SU-DHL-6 (cell line): ENCODE measurements around the gene IZUMO2.

ENCODE experiments used
- H2AFZ ChIP-seq: fragments of 200-600 bp; sonication (generic); 2 replicates; pipeline ENCODE4 v1.6.1; 2014; ENCODE audit warnings: low read depth, mild to moderate bottlenecking, moderate library complexity, mixed read lengths, antibody characterized with exemption, low read length; ENCODE audit not compliant: severe bottlenecking
- H3F3A ChIP-seq: fragments of 200-600 bp; shearing (Covaris generic); 2 replicates; pipeline ENCODE4 v1.6.0; 2016; ENCODE audit warnings: antibody characterized with exemption, mild to moderate bottlenecking; ENCODE audit not compliant: insufficient read depth
- H3K27ac ChIP-seq: fragments of 200-600 bp; sonication (generic); 2 replicates; pipeline ENCODE4 v1.5.1; 2016; ENCODE audit warnings: low read depth, mild to moderate bottlenecking, low read length, moderate library complexity, mixed read lengths
- H3K27me3 ChIP-seq: fragments of 200-600 bp; sonication (generic), shearing (Covaris generic); 2 replicates; pipeline ENCODE4 v1.6.0; 2014; ENCODE audit warnings: mild to moderate bottlenecking, low read length
- H3K36me3 ChIP-seq: fragments of 200-600 bp; sonication (generic); 2 replicates; pipeline ENCODE4 v1.6.1; 2014; ENCODE audit warnings: mild to moderate bottlenecking, low read length, mixed read lengths
- H3K4me2 ChIP-seq: fragments of 300-600, 200-600 bp; shearing (Covaris generic), sonication (generic); 2 replicates; pipeline ENCODE4 v1.6.0; 2014; ENCODE audit warnings: low read length, low read depth, mild to moderate bottlenecking; ENCODE audit not compliant: poor library complexity, severe bottlenecking
- H3K4me3 ChIP-seq: fragments of 200-600 bp; sonication (generic); 2 replicates; pipeline ENCODE4 v1.5.1; 2014; ENCODE audit warnings: antibody characterized with exemption, low read length, mild to moderate bottlenecking, mixed read lengths; ENCODE audit not compliant: insufficient read depth, poor library complexity, severe bottlenecking
- H3K79me2 ChIP-seq: fragments of 200-600 bp; sonication (generic); 2 replicates; pipeline ENCODE4 v1.6.1; 2014; ENCODE audit warnings: mild to moderate bottlenecking, low read length, moderate library complexity; ENCODE audit not compliant: insufficient read depth
- H3K9ac ChIP-seq: fragments of 200-600 bp; sonication (generic); 2 replicates; pipeline ENCODE4 v1.7.0; 2014; ENCODE audit warnings: mild to moderate bottlenecking, low read length
- H3K9me2 ChIP-seq: fragments of 200-600 bp; sonication (generic); replicated peaks from 2 replicates; pipeline ENCODE4 v1.6.1; 2014; ENCODE audit warnings: low read length; ENCODE audit not compliant: insufficient read depth
- H3K9me3 ChIP-seq: fragments of 200-600 bp; sonication (generic); 2 replicates; pipeline ENCODE4 v1.6.1; 2014; ENCODE audit warnings: low read length, mixed read lengths; ENCODE audit not compliant: insufficient read depth
- H4K20me1 ChIP-seq: fragments of 200-600 bp; sonication (generic); 2 replicates; pipeline ENCODE4 v1.6.1; 2014; ENCODE audit warnings: low read depth, mild to moderate bottlenecking, antibody characterized with exemption, low read length, moderate library complexity, mixed read lengths
- CTCF ChIP-seq: fragments of 200-600 bp; sonication (generic); IDR thresholded peaks from one replicate; pipeline ENCODE4 v1.5.1; 2017; ENCODE audit warnings: antibody characterized with exemption, mild to moderate bottlenecking, low read length, moderate library complexity; ENCODE audit not compliant: insufficient read depth, poor library complexity, severe bottlenecking
- EZH2phosphoT487 ChIP-seq: fragments of 200-600 bp; sonication (generic), shearing (Covaris generic); conservative IDR thresholded peaks from 2 replicates; pipeline ENCODE4 v1.6.1; 2018; ENCODE audit warnings: mild to moderate bottlenecking, antibody characterized with exemption, low read length, moderate library complexity, mixed read lengths

Gene IZUMO2

DNA sequence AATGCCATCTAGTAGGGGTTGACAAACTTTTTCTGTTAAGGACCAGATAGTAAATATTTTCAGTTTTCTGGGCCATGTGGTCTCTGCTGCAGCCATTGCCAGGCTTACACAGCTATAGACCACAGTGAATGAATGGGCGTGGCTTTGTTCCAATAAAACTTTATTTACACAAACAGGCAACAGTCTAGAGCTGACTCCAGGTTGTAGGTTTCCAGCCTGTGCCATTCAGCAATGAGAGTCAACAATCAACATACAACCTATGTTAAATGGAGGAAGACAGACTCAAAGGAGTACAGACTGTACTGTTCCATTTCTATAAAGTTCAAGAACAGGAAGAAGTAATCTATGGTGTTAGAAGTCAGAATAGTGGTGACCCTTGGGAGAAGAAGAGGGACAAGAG, 15.2 kb upstream of the IZUMO2 start:
- H3F3A ChIP-seq, result no peaks in the 10 kb centered on the region
- H3K27ac ChIP-seq, result no peak overlapping the region
- no peak overlapping the region for H2AFZ ChIP-seq
- H3K27me3 ChIP-seq, result no peaks in the 10 kb centered on the region
- H3K9me3 ChIP-seq, result no peaks in the 10 kb centered on the region
- H3K79me2 ChIP-seq, result no peaks in the 10 kb centered on the region
- H3K4me3 ChIP-seq, result no peak overlapping the region
- H3K36me3 ChIP-seq, result no peaks in the 10 kb centered on the region
- no peak overlapping the region for H3K4me2 ChIP-seq
- no peaks in the 10 kb centered on the region for H4K20me1 ChIP-seq
- no peaks in the 10 kb centered on the region for H3K9me2 ChIP-seq
- TF ChIP-seq EZH2phosphoT487 (no peak), CTCF (no peak)
- H3K9ac ChIP-seq, result no peak overlapping the region

DNA sequence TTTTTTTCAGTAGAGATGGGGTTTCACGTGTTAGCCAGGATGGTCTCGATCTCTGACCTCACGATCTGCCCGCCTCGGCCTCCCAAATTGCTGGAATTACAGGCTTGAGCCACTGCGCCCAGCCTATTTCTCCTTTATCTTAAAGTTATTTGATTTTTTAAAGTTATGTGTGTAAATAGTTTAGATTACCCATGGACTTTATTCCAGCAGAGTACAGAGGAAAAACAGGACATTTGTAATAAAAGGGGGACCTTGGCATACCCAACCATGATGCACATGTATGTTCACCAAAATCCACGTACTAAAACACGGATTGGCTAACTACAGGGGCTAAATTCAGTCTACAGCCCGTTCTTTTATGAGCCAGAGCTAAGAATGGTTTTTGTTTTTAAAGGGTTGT, 13.7 kb upstream of the IZUMO2 start:
- H3K36me3 ChIP-seq, result no peaks in the 10 kb centered on the region
- no peak overlapping the region for H3K9ac ChIP-seq
- H3K4me3 ChIP-seq, result no peak overlapping the region
- H3K9me2 ChIP-seq, result no peaks in the 10 kb centered on the region
- no peaks in the 10 kb centered on the region for H4K20me1 ChIP-seq
- H3K27ac ChIP-seq, result no peak overlapping the region
- H2AFZ ChIP-seq, result no peak overlapping the region
- H3K79me2 ChIP-seq, result no peaks in the 10 kb centered on the region
- no peak overlapping the region for H3K4me2 ChIP-seq
- no peaks in the 10 kb centered on the region for H3K9me3 ChIP-seq
- H3F3A ChIP-seq, result no peaks in the 10 kb centered on the region
- no peak for TF ChIP-seq EZH2phosphoT487
- TF ChIP-seq CTCF, result no peak
- H3K27me3 ChIP-seq, result no peaks in the 10 kb centered on the region

- Histone ChIP-seq H3K36me3 (no peaks in the 10 kb centered on the region), H2AFZ (no peak overlapping the region), H3K4me3 (no peak overlapping the region), H3K4me2 (no peak overlapping the region), H3K9me3 (no peaks in the 10 kb centered on the region), H3K9me2 (no peaks in the 10 kb centered on the region), H3K27me3 (no peaks in the 10 kb centered on the region), H4K20me1 (no peaks in the 10 kb centered on the region), H3F3A (no peaks in the 10 kb centered on the region), H3K79me2 (no peaks in the 10 kb centered on the region), H3K9ac (no peak overlapping the region), H3K27ac (no peak overlapping the region)
- TF ChIP-seq CTCF, result no peak
- no peak for TF ChIP-seq EZH2phosphoT487
Observed at GRCh38 chr19:50175924-50176323, 12.8 kb upstream of the IZUMO2 start.
